IPS-20b (cell line): ENCODE results near the gene TP53.

Source experiments
- H3K27ac ChIP-seq: one replicate; pipeline ENCODE4 v1.5.1; 2013; ENCODE audit warnings: low read length
- H3K27me3 ChIP-seq: 2 replicates; pipeline ENCODE4 v1.6.1; 2013; ENCODE audit warnings: mild to moderate bottlenecking, low read length, inconsistent platforms; ENCODE audit not compliant: insufficient read depth
- H3K36me3 ChIP-seq: 2 replicates; pipeline ENCODE4 v1.6.1; 2013; ENCODE audit warnings: low read depth, mild to moderate bottlenecking, inconsistent platforms, low read length, moderate library complexity; ENCODE audit not compliant: insufficient read depth
- H3K4me1 ChIP-seq: 2 replicates; pipeline ENCODE4 v1.6.1; 2013; ENCODE audit warnings: mild to moderate bottlenecking, control low read depth, inconsistent platforms, low read length, moderate library complexity; ENCODE audit not compliant: insufficient read depth
- H3K4me3 ChIP-seq: 2 replicates; pipeline ENCODE4 v1.5.1; 2013; ENCODE audit warnings: mild to moderate bottlenecking, low read length, inconsistent platforms
- H3K9ac ChIP-seq: 2 replicates; pipeline ENCODE4 v1.6.1; 2013; ENCODE audit warnings: low read depth, mild to moderate bottlenecking, inconsistent platforms, low read length, moderate library complexity
- H3K9me3 ChIP-seq: 2 replicates; pipeline ENCODE4 v1.6.1; 2013; ENCODE audit warnings: mild to moderate bottlenecking, low read depth, low read length, inconsistent platforms; ENCODE audit not compliant: insufficient read depth

The TP53 gene

DNA sequence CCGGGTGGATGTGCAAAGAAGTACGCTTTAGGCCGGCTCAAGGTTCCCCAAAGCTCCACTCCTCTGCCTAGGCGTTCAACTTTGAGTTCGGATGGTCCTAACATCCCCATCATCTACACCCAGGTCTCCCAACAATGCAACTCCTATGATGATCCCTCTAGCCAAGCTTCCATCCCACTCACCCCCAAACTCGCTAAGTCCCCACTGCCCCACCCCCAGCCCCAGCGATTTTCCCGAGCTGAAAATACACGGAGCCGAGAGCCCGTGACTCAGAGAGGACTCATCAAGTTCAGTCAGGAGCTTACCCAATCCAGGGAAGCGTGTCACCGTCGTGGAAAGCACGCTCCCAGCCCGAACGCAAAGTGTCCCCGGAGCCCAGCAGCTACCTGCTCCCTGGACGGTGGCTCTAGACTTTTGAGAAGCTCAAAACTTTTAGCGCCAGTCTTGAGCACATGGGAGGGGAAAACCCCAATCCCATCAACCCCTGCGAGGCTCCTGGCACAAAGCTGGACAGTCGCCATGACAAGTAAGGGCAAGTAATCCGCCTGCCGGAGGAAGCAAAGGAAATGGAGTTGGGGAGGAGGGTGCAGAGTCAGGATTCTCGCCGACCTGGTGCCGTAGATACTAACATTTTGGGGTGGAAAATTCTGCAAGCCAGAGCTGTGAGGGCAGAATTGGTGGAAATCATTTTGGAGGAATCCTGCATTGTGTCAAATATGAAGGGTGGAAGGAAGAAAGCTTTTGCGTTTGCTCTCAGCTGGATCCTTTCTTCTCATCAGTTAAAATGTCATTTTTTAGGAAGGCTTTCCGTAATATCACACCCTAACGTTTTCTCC lies at the start of gene TP53:
TP53 (minus strand) TSS at position 419 of the 836 bp plus-strand sequence. CDS start 10,896 bp downstream, outside the sequence.
- H3K27ac ChIP-seq = peak within 1 kb of the TSS; percentile 86

GRCh38 chr17:7732981-7733539 lies 45.8 kb upstream of the TP53 start:
- Histone ChIP-seq H3K9ac (no peak overlapping the region), H3K36me3 (no peaks in the 10 kb centered on the region), H3K27me3 (peaks cover 14% of the 10 kb centered on the region; the same call in 1 of the 2 replicates), H3K4me1 (no peaks in the 10 kb centered on the region), H3K4me3 (no peak overlapping the region), H3K27ac (no peak overlapping the region), H3K9me3 (no peaks in the 10 kb centered on the region)

More for the DNA sequence above, at the start of gene TP53:
- Histone ChIP-seq H3K4me1 (peaks cover 15% of the 10 kb centered on the region), H3K9ac (peak within 1 kb of the TSS; percentile 99), H3K36me3 (peaks cover 27% of the 10 kb centered on the region), H3K4me3 (peak within 1 kb of the TSS; percentile 97), H3K27me3 (no peaks in the 10 kb centered on the region), H3K9me3 (no peaks in the 10 kb centered on the region)

- Histone ChIP-seq H3K27me3 (no peaks in the 10 kb centered on the region), H3K4me3 (no peak overlapping the region)
These were observed 42.5 kb upstream of the TP53 start for GRCh38 chr17:7729816-7730215.

DNA sequence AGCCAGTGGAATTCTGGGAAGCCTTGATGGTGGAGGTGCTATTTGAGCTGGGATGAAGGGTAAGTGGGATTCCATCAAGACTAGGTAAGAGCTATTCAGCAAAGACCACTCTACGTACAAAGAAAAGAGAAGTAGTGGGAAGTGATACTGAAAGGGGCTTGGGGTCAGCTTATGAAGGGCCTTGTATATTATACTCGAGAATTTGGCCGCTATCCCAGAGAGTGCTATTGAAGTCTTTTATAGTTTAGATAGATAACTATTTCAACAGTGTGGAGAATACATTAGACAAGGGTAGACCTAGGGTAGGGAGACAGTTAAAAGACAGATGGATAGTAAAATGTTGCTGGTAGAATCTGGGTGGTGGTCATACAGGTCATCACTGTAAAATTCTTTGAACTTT lies 40.6 kb upstream of the TP53 start:
- no peaks in the 10 kb centered on the region for H3K4me1 ChIP-seq
- no peaks in the 10 kb centered on the region for H3K36me3 ChIP-seq
- H3K9me3 ChIP-seq = no peaks in the 10 kb centered on the region
- no peak overlapping the region for H3K27ac ChIP-seq
- peaks cover 4% of the 10 kb centered on the region; the same call in 1 of the 2 replicates for H3K27me3 ChIP-seq
- H3K9ac ChIP-seq = no peak overlapping the region
- H3K4me3 ChIP-seq = no peak overlapping the region

More at GRCh38 chr17:7729816-7730215, 42.5 kb upstream of the TP53 start:
- no peak overlapping the region for H3K9ac ChIP-seq
- no peaks in the 10 kb centered on the region for H3K9me3 ChIP-seq
- H3K27ac ChIP-seq = no peak overlapping the region
- no peaks in the 10 kb centered on the region for H3K4me1 ChIP-seq
- H3K36me3 ChIP-seq = no peaks in the 10 kb centered on the region

- peaks cover 33% of the 10 kb centered on the region for H3K27me3 ChIP-seq
- no peak overlapping the region for H3K9ac ChIP-seq
These were observed 34.3 kb upstream of the TP53 start for GRCh38 chr17:7721612-7722011.

DNA sequence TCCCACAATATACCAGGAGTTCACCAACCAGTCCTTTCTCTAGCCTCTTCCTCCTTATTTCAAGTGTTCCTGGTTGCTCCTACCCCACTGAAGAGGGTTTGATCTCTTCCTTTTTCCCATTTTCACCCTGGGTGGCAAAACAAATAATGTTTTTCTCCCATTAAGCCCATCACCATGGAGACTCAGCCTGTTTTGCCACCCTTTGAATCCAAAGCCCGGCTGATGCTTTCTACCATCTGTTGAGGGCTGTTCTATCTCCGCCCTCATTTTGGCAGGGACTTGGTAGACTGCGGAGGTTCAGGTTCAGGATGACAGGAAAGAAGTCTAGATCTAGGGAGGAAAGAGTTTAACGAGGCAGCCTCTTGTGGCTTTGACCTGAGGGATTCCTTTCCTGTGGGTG lies 32.8 kb upstream of the TP53 start:
- no peak overlapping the region for H3K9ac ChIP-seq
- H3K36me3 ChIP-seq = no peaks in the 10 kb centered on the region
- no peak overlapping the region for H3K27ac ChIP-seq
- H3K27me3 ChIP-seq = peaks cover 33% of the 10 kb centered on the region
- no peak overlapping the region for H3K4me3 ChIP-seq
- H3K4me1 ChIP-seq = peaks cover 18% of the 10 kb centered on the region
- H3K9me3 ChIP-seq = no peaks in the 10 kb centered on the region

More at GRCh38 chr17:7721612-7722011, 34.3 kb upstream of the TP53 start:
- Histone ChIP-seq H3K4me3 (no peak overlapping the region), H3K9me3 (no peaks in the 10 kb centered on the region), H3K36me3 (no peaks in the 10 kb centered on the region), H3K4me1 (peaks cover 9% of the 10 kb centered on the region), H3K27ac (no peak overlapping the region)

DNA sequence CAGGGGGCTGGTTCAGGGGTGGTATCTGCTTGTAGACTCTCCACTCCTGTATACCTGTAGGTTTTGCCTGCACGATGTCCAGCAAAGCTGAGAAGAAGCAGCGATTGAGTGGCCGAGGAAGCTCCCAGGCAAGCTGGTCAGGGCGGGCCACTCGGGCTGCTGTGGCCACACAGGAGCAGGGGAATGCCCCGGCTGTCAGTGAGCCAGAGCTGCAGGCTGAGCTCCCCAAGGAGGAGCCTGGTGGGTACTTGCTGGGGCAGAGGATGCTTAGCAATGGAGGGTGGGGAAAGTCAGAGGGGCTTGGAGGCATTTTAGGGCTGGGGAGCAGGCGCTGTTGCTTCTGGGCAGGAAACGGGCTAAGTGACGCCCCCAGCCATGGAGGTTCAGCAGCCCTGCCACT lies 32.4 kb upstream of the TP53 start:
- no peak overlapping the region for H3K9ac ChIP-seq
- H3K4me3 ChIP-seq = no peak overlapping the region
- H3K27me3 ChIP-seq = peaks cover 33% of the 10 kb centered on the region

DNA sequence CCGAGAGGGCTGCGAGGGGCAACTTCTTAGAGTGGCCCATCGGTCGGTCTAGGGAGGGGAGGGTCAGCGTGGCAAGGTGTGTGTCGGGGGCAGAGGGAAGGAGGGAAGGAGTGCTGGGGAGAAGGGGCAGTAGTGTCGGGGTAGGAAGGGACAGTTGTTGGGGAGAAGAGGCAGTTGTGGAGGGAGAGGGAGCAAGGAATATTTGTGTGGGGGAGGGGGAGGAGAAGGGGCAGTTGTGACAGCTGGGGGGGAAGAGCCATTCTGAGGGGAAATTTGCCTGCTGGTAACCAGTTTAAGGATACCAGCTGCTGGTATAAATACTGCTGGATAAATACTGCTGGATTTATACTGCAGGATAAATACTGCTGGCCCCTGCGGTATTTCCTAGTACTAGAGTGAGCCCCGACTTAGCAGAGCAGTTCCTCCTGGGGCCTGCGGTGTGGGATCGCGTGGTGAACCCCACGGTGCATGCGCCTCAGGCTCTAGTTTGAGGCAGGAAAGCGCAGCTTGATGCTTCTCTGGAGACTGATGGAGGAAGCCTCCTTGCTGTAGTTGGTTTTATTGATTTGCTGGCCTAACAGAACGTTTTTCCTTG lies 30.6 kb upstream of the TP53 start:
- no peak overlapping the region for H3K27ac ChIP-seq
- H3K4me1 ChIP-seq = peaks cover 19% of the 10 kb centered on the region
- no peaks in the 10 kb centered on the region for H3K36me3 ChIP-seq
- no peak overlapping the region for H3K9ac ChIP-seq
- peak overlapping the region; percentile 85 for H3K4me3 ChIP-seq
- H3K27me3 ChIP-seq = peaks cover 30% of the 10 kb centered on the region
- no peaks in the 10 kb centered on the region for H3K9me3 ChIP-seq

More for the DNA sequence above, 32.4 kb upstream of the TP53 start:
- H3K36me3 ChIP-seq = no peaks in the 10 kb centered on the region
- H3K27ac ChIP-seq = no peak overlapping the region
- H3K4me1 ChIP-seq = peaks cover 18% of the 10 kb centered on the region
- no peaks in the 10 kb centered on the region for H3K9me3 ChIP-seq

GRCh38 chr17:7716901-7717755 lies 29.8 kb upstream of the TP53 start, which contains the start of gene DNAH2:
TSS of gene DNAH2 (plus strand) at chr17:7717744. CDS start at chr17:7719735, 1,991 bp downstream.
- no peak within 1 kb of the TSS for H3K27ac ChIP-seq
- H3K36me3 ChIP-seq = no peaks in the 10 kb centered on the region
- peaks cover 20% of the 10 kb centered on the region for H3K4me1 ChIP-seq
- H3K4me3 ChIP-seq = peak within 1 kb of the TSS; percentile 85
- no peaks in the 10 kb centered on the region for H3K9me3 ChIP-seq
- peak within 1 kb of the TSS; percentile 80; the same call in 1 of the 2 replicates for H3K9ac ChIP-seq
- H3K27me3 ChIP-seq = peaks cover 37% of the 10 kb centered on the region

DNA sequence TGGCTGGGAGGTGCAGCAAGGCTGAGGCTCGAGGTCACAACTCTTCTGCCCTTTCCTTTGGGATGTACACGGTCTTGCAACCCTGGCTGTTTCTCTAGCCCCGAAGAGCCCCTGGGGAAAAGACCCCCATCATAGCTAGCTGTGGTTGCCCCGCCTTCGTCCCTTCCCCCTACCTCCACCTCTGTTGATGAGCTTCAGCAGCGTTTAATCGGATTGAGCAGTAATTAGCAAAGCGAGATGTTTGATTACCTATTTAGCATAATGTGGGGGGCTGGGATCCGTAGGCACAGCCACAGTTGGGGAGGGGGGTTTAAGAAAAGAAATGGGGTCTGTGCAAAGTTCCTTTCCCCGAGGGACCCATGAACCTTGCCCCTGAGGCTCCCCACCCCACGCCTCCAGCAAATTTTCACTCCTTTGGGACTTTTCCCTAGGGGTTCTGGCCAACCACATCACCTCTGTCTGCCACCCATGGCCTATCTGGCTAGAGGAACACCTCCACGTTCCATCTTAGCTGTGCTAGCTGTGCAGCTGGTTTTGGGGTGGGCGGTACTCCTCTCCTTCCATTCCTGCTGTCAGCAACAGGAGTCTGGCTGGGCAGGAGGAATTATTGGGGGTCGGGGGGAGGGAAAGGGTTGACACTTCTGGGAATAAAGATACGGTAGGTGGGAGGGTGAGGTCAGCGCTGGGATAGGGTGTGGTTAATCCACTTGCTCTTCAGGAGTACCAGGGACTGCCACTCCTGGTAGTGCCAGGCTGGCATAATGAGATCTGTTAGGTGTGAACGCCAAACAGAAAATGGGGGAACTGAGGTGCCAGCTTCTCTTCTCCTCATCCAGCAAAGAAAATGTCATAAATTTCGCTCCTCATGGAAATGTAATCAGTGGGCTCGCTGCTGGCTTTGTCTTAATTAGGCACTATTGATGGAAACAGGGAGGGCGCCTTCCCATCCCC lies 28.9 kb upstream of the TP53 start:
- H3K27ac ChIP-seq = no peak overlapping the region
- peaks cover 45% of the 10 kb centered on the region for H3K27me3 ChIP-seq
- peak overlapping the region; percentile 85 for H3K4me3 ChIP-seq
- no peaks in the 10 kb centered on the region for H3K36me3 ChIP-seq
- peaks cover 28% of the 10 kb centered on the region for H3K4me1 ChIP-seq
- no peaks in the 10 kb centered on the region for H3K9me3 ChIP-seq
- H3K9ac ChIP-seq = peak overlapping the region; percentile 80; the same call in 1 of the 2 replicates
